ENCODE data around the gene SCGN.
A peak's percentile ranks its signal among the peaks of the same experiment; 100 is the strongest.

Gene SCGN

DNA sequence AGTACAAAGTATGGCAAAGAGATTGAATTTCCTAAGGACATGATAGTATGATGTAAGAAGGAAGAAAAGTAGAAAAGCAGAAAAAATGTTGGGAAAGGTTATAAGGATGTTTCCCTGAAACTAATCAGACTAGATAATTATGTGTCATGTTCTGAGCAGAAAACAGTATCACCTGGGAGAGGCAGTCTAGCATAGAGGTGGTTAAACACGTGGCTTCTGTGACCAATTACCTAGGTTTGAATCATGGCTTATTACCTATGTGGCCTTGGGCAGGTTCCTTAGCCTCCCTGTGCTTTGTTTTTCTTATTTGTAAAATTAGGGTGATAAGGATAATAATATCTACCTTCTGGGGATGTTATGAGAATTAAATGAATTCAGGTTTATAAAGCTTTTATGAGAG is 38.0 kb downstream of the SCGN start:
- no peak for DNase-seq

- no peak for DNase-seq
Measured at GRCh38 chr6:25691894-25692293, 39.9 kb downstream of the SCGN start.

GRCh38 chr6:25692472-25692871 is 40.5 kb downstream of the SCGN start:
- no peak for DNase-seq

DNA sequence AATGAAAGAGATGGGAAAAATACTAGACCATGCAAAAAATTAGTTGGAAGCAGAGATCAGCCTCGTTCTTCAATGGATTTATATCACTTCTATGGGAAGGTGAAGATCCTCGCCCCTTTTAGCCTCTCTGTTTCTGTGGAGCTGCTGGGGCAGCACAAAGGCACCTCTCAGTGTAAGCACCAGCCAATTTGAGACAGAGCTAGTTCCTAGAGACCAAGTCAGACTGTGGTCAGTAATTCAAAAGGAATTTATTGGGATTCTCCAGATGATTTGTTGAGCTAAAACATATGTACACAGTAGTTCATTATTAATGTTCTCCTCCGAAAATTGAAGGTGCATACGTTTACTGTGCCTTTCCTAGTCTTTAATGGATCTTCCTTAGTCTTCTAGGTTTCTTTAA is 42.4 kb downstream of the SCGN start:
- no peak for DNase-seq

DNA sequence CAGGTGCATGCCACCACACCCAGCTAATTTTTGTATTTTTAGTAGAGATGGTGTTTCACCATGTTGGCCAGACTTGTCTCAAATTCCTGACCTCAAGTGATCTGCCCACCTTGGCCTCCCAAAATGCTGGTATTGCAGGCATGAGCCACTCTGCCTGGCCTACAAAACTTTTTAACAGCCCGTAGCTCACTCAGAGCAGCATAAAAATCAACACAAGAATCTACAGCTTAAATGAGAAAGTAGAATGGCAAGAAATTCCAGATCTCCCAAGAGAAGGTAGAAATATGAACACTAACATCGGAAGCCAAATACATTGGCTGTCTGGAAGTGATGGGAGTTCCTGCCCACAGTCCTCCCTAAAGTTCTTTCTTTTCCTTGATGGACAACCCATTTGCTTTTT is 43.7 kb downstream of the SCGN start:
- DNase-seq = no peak

- peak; percentile 87 for DNase-seq
Measured at GRCh38 chr6:25697537-25698340, 45.7 kb downstream of the SCGN start.

- DNase-seq = no peak
Measured at GRCh38 chr6:25698631-25699030, 46.6 kb downstream of the SCGN start.

DNA sequence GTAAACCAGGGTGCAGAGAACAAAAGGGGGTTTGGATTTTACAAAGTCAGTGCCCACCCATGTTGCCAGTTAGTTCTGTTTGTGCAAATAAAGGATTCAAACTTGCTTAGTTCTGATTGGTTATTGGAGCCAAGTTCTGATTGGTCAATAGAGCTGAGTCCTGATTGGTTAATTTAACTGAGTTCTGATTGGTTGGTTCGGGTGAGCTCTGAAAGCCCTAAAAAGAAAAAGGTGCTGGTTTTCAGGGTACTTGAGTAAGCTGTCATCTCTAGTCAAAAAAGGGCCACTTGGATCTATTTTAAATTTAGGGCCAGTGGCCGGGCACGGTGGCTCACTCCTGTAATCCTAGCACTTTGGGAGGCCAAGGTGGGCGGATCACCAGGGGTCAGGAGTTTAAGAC is 47.6 kb downstream of the SCGN start:
- DNase-seq = no peak

DNA sequence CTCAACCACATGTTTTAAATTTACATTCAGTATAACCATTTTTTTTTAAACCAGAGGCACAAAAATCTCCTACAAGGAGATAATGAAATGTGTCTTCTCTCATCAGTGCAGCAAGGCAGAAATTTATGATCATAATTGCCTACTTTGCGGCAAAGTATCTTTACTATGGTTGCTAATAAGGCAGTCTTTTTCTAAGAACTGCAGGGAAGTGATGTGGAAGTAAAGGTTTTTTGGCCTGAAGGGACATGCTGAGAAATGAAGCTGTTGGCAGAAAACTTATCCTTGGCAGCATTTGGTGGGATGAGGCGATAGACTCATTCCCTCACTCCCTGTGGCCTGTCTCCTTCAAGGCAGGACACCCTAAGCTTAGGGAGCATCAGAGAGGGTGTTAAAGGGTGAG is 48.7 kb downstream of the SCGN start:
- no peak for DNase-seq

DNA sequence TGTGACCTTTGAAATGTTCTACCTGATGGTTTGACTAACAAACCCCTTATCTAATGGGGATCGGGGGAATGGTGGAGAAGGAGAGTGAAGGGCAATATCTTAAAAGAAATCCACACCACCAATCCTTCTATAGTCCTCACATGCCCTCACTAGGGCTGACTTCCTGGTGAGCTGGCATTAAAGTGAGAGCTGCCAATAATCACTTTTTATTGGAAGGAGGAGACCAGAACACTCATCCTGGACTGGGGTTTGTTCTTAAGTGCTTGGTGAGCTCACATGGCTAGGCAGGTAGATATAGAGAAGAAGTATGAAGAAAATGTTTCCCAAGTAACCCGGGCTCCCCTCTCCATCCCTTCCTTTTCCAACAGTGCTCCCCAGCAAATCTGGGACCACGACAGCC is 49.8 kb downstream of the SCGN start:
- no peak for DNase-seq

GRCh38 chr6:25703005-25703404 is 51.0 kb downstream of the SCGN start:
- no peak for DNase-seq

DNA sequence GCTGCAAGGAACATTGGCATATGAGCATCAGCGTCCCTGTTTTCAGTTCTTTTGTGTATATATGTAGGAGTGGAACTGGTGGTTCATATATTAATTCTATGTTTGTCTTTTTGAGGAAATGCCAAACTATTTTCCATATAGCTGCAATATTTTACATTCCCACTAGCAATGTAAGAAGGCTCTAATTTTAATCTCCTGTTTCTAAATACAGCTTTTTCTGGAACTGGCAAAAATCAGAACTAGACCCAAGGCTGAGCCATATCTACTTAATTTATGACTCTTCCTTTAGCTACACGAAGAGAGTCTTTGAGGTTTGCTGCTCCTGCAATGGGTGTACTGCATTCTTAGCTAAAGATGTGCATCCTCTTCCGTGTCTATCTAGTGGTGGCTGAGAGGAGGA is 52.0 kb downstream of the SCGN start:
- DNase-seq = no peak

DNA sequence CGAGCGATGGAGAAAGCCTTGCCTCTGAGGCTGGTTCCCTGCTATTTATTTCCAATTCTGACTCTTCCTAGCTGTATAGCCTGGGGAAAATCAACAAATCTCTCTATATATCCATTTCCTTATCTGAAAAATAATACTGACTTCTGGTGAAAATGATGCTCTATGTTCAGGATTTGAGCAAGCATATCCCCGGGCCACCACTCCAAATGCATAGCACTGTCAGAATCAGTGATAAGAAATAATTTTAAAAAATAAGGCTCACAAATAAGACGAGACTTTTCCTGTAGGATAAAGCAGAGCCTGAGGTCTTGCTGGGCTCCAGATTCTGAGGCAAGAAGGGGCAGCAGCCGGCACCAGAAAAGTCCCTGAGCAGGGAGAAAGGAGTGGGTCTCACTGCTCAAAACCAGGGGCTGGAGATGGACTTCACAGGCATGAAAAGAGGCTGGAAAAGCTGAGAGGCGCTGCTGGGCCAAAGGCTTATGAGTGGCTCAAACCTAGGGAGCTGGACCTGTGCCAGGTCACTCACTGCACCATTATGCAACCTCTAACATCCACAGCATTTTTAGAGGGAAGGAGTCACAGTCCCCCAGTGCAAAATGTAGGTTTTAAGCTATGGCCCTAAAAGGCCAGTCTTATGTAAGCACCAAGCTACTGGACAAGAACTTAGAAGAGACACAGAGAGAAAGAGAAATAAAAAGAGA is 54.4 kb downstream of the SCGN start:
- peak; percentile 56 for DNase-seq

DNA sequence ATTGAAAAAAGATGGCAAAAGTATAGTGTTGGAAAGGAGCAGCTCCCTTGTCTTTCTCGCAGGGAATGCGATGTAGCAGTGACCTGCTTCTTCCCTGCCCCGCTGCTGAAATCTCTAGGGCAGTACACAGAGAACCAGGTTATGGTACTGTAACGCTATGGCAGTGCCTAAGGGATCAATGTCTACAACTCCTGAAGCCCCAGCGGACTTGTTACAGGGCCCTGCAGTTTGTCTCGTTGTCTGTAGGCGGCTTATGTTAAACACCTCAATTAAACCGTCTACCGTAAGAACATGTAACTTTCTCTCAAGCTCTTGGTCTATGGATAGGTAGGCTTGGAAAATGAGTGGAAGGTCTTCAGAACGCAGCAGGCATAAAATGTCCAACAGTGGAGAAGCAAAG is 57.7 kb downstream of the SCGN start:
- no peak for DNase-seq

DNA sequence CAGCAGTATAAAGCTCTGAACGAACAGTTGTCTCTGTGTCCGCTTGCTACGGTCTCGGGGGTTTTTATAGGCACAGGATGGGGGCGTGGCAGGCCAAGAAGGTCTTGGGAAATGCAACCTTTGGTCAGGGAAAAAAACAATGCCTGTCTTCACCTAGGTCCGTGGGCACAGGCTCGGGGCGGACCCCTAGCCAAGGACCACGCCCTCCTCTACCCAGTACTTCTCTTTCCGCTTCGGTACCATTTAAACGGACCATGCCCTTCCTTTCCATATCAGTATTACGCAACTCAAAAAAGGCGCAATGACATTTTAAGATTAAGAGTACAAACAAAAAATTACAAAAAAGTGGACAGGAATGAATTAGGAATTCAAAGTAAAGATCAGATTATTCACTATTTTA is 58.3 kb downstream of the SCGN start:
- no peak for DNase-seq

DNA sequence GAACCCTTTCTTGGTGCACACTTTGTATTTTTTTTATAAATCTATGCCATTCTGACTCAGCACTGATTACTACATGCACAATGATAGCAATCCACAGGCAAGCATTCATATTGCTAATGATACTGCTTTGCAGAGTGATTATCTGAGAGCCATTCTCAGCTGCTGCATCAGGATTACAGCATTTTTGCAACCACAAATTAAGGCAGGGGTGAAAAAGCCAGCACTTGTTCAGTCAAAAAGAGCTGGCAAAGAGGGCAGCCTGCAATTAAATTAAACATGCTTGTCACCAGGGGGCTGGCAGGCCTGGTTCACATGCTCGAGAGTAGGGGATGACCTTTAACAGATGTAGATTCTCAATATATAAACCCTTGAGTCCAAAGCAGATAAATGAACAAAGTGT is 61.8 kb downstream of the SCGN start:
- DNase-seq = no peak

- no peak for DNase-seq
Measured at GRCh38 chr6:25714765-25715164, 62.8 kb downstream of the SCGN start.

DNA sequence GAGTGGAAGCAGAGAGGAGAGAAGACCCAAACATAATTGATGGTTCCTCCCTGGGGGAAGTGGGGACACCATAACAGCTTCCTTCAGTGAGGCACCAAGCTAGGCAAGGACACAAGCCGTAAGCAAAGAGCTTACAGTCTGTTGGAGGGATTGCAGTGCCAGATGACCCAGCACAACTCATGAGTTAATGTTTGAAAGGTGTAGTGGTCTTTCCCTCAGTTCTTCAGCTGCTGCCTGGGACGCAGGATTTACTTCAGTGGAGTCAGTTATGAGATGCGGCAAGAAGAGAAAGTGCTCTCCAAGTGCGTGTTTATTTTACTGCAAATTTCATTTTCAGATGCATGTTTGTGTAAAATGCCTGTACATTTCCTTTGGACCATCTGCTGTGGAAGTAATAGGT is 63.8 kb downstream of the SCGN start:
- no peak for DNase-seq

DNA sequence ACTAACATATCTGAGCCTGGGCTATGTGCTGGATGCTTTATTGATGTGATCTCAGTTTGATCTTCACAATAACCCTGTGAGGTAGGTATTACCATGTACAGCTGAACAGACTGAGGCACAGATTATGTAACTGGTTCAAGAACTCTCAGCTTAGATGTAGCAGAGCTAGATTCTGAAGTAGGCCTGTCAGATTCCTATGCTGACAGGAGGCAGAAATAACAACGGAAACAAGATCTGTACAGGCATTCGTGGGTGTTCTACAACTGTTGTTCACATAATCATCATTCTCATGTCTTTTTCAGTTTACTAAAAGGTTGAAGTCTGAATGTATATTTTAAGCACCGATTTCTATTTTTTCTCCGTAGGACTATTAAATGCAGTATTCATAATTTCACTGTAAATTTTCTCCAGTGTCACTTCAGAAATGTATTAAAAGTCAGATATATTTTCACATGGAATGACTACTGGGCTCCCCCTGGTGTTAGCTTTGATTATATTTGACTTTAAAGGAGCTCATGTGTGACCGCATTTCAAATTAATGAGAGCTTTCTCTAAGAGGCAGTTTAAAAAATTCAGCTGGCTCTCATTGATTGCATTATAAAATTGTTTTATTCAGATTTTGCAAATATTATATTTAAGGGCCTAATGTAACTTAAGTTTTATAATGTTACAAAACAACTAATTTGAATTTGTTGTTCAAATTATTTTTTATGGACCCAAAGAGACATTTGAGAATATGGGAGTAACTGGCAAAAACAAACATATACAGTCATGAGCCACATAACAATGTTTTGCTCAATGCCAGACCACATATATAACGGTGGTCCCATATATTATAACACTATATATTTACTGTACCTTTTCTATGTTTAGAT is 66.1 kb downstream of the SCGN start:
- DNase-seq = peak; percentile 43

DNA sequence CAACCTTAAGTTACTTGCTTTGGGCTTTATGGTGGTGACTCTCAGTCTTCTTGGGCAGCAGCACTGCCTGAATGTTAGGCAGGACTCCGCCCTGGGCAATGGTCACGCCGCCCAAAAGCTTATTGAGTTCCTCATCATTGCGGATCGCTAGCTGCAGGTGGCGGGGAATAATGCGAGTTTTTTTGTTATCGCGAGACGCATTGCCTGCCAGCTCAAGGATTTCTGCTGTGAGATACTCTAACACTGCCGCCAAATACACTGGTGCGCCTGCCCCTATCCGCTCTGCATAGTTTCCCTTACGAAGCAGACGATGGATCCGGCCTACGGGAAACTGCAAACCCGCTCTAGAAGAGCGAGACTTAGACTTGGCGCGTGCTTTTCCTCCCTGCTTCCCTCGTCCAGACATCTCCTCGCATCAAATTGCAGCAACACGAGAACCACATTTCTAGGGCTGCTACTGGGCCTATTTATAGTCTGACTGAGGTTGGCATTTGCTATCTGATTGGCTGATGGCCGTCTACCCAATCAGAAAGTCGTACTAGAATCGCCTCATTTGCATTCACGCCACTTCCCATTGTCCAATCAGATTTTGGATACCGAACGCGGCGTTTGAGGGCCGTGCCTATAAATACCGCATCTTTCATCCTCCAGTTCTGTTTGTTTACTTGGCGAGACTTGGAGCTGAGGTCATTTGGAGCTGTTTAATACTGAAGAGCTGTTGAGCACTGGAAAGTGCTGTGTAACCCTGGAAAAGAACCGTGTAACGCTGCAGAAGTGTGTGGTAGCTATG is 74.3 kb downstream of the SCGN start:
- DNase-seq = no peak

GRCh38 chr6:25727028-25727427 is 75.0 kb downstream of the SCGN start:
- no peak for DNase-seq

DNA sequence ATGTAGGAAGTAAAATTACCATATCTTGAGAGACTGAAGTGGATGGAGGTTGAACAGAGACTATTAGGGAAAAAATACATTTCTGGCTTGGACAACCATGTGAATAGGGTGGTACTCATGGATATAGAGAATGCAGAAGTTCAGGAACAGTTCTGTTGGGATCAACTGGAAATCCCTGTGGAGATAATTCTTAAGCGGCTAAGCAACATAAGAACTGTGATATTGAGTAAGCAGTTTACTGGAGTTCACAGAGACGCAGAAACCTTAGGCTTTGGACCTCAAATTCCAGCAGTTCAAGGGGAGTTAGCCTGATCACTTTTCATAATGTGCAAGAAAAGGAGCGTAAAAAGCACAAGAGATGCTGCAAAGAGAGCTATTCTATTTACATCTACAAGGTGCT is 78.9 kb downstream of the SCGN start:
- DNase-seq = no peak

- no peak for DNase-seq
Measured at GRCh38 chr6:25731721-25732120, 79.7 kb downstream of the SCGN start.
